Activated CD8-positive, alpha-beta T cell treated with anti-CD3 and anti-CD28 coated beads for 36 hours (primary cell): ENCODE results near the gene SACM1L. TPM values are rescaled to one million over a fixed set of nuclear protein-coding genes. Genes with fewer than 3 reads are reported as not detected.

ENCODE experiments used
- ATAC-seq: fragments of 200-7000 bp; cut with Tn5 transposase; one replicate; pipeline ENCODE4 v1.10.0; 2021; ENCODE audit warnings: mild to moderate bottlenecking, moderate library complexity
- CTCF ChIA-PET: fragments of 350-600 bp; sonication (Branson Sonifier 250); formaldehyde crosslinking; loops from one replicate; lab custom pipeline; 2021; ENCODE audit warnings: antibody characterized with exemption; lab: Charles Lee
- POLR2A ChIA-PET: fragments of 350-600 bp; sonication (Branson Sonifier 250); formaldehyde crosslinking; loops from one replicate; lab custom pipeline; 2021; ENCODE audit warnings: antibody characterized with exemption; lab: Charles Lee
- DNase-seq: peaks from one replicate; pipeline ENCODE4 v3.0.0-alpha.2; 2020
- H3K27ac Mint-ChIP-seq: one replicate; pipeline ENCODE4 v1.8.0; 2021; ENCODE audit warnings: mild to moderate bottlenecking, mixed read lengths
- H3K27me3 Mint-ChIP-seq: one replicate; pipeline ENCODE4 v1.8.0; 2021; ENCODE audit warnings: mixed read lengths
- H3K36me3 Mint-ChIP-seq: one replicate; pipeline ENCODE4 v1.8.0; 2021; ENCODE audit warnings: low read depth, mixed read lengths
- H3K4me1 Mint-ChIP-seq: one replicate; pipeline ENCODE4 v1.8.0; 2021; ENCODE audit warnings: low read depth, mixed read lengths
- H3K4me3 Mint-ChIP-seq: one replicate; pipeline ENCODE4 v1.8.0; 2021; ENCODE audit warnings: mild to moderate bottlenecking, moderate library complexity, mixed read lengths
- H3K9me3 Mint-ChIP-seq: one replicate; pipeline ENCODE4 v1.8.0; 2021; ENCODE audit warnings: mixed read lengths
- intact Hi-C: fragments of 100-400 bp; cut with micrococcal nuclease; formaldehyde crosslinking; loops from one replicate; pipeline ENCODE4 v1.10.0; 2022
- total RNA-seq, 2 experiments: library from RNA; stranded (reverse); gene quantifications; one replicate each; pipeline ENCODE4 v1.2.3, GENCODE V29; 2021
- TF ChIP-seq, protein P1 (sequence below): fragments of 200-600 bp; IDR thresholded peaks from one replicate; pipeline ENCODE4 v1.8.0; 2022; ENCODE audit warnings: antibody characterized with exemption, mild to moderate bottlenecking

SACM1L gene
- total RNA-seq, 2 experiments from 2014 or later: 52.6 to 56.0 TPM

DNA sequence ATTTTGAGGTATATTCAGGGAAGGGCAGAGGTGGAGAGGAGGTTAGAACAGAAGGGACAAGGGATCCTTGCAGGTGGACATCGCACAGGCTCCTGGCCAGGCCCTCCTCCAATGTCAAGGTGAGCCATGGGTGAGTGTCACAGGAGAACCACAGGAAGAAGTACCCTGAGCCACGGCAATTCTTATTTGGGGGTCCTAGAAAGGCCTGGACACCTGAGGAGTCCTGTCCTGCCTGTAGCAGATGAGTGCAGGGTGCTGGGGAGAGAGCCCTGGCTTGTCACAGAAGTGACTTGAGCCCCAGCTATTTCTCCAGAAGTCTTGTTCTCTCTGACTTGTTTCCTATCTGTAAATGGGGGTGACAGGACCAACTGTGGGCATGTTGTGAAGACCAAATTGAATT lies 102.8 kb downstream of the SACM1L start:
- CTCF ChIA-PET: no interaction called here
- POLR2A ChIA-PET: no interaction called here
- H3K27ac Mint-ChIP-seq: no peak overlapping the region
- TF ChIP-seq, protein P1, sequence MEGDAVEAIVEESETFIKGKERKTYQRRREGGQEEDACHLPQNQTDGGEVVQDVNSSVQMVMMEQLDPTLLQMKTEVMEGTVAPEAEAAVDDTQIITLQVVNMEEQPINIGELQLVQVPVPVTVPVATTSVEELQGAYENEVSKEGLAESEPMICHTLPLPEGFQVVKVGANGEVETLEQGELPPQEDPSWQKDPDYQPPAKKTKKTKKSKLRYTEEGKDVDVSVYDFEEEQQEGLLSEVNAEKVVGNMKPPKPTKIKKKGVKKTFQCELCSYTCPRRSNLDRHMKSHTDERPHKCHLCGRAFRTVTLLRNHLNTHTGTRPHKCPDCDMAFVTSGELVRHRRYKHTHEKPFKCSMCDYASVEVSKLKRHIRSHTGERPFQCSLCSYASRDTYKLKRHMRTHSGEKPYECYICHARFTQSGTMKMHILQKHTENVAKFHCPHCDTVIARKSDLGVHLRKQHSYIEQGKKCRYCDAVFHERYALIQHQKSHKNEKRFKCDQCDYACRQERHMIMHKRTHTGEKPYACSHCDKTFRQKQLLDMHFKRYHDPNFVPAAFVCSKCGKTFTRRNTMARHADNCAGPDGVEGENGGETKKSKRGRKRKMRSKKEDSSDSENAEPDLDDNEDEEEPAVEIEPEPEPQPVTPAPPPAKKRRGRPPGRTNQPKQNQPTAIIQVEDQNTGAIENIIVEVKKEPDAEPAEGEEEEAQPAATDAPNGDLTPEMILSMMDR: no peak
- peaks cover 9% of the 10 kb centered on the region for H3K9me3 Mint-ChIP-seq
- no peaks in the 10 kb centered on the region for H3K36me3 Mint-ChIP-seq
- H3K4me1 Mint-ChIP-seq: peaks cover 3% of the 10 kb centered on the region
- ATAC-seq (no peak), DNase-seq (no peak)
- intact Hi-C loops: no loop called here
- H3K4me3 Mint-ChIP-seq: no peak overlapping the region
- peaks cover 29% of the 10 kb centered on the region for H3K27me3 Mint-ChIP-seq

DNA sequence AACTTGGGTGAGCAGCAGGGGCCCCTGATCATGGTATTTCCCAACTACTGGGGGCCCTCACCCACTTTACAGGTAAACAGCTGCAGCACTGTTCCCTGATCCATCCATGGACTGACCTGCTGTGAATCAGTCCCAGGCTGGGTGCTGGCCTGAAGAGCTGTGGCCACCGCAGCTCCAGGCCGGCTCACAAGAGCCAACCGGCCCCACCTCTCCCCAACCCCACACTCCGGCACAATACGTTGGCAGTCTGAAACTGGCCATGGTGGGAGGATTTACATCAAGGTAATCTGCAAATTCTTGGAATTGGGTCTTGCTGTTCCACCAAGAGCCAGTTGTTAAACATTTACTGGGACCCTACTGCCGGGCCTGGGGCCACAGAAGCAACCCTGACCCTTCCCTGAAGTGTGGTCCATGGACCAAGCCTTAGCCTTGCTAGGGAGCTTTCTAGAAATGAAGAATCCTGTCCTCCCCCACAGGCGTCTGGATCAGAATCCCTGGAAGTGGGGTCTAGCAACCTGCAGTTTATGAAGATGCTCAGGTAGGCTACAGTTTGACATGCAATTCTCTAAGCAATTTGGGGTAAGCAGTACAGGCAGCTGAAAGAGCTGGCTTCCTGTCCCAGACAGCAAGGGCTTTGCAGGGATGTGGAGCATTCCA lies 103.4 kb downstream of the SACM1L start:
- H3K27me3 Mint-ChIP-seq: peaks cover 34% of the 10 kb centered on the region
- intact Hi-C loops: no loop called here
- no peaks in the 10 kb centered on the region for H3K36me3 Mint-ChIP-seq
- H3K9me3 Mint-ChIP-seq: peaks cover 9% of the 10 kb centered on the region
- no peak for ATAC-seq
- ChIA-PET CTCF (interaction anchor here (0.9 kb wide), 1 partner anchor 32 kb away, joined by 3 read pairs; no protein-coding TSS in a partner anchor), POLR2A (no interaction called here)
- H3K27ac Mint-ChIP-seq: no peak overlapping the region
- TF ChIP-seq, protein P1: no peak
- no peak overlapping the region for H3K4me3 Mint-ChIP-seq
- peaks cover 3% of the 10 kb centered on the region for H3K4me1 Mint-ChIP-seq
- no peak for DNase-seq

DNA sequence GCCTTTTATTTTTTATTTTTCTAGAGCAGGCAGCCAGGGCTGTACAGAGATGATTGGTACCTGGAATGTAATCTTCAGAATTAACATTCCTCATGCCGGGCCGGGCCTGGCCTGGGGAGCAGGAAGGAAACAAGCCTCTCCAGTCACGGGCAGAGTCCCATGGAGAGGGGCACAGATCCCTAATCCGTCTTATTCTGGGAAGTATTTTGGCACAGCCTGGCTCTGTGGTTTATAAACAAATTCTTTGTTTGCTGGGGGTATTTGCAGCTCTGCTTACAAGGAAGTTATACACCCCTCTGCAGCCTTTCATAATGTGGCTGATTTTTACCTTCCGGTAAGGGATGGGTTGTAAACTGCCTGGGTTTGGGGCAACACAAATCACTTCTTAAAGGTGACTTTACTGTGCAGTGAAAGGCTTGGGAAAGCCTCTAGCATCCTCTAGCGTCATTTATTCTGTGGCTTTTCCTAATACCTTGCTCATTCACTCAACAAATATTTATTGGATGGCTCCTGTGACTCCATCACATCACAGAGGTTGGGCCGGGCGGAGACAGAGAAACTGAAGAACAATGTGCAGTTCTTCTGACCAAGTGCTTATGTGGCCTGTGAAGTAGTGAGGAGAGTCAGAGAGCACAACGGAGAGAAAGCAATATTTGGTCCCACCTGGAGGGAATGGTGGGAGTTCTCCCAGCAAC lies 104.4 kb downstream of the SACM1L start:
- no peak for DNase-seq
- Mint-ChIP-seq H3K4me1 (peaks cover 3% of the 10 kb centered on the region), H3K4me3 (no peak overlapping the region), H3K36me3 (no peaks in the 10 kb centered on the region), H3K27ac (no peak overlapping the region), H3K27me3 (peaks cover 39% of the 10 kb centered on the region), H3K9me3 (peaks cover 9% of the 10 kb centered on the region)
- ChIA-PET CTCF (no interaction called here), POLR2A (interaction anchor here (0.6 kb wide), 1 partner anchor 972 kb away, joined by 3 read pairs; no protein-coding TSS in a partner anchor)
- TF ChIP-seq, protein P1: no peak
- no peak for ATAC-seq
- intact Hi-C loops: no loop called here

DNA sequence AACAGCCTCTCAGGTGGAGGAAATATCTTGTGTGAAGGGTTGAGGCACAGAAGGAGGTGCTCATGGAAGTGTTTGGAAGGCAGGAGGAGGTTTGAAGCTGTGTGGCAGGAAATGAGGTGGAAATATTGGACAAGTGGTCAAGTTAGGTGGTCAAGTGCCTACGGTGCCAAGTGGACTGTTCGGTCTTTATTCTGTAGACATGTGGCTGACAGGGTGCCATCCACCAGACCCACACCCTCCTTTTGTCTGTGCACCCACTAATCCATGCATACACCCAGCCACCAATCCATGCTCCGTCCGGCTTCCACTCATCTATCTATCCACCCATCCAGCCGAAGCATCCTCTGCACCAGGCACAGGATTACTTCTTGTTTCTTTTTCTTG lies 105.0 kb downstream of the SACM1L start:
- Mint-ChIP-seq H3K27ac (no peak overlapping the region), H3K4me1 (peaks cover 3% of the 10 kb centered on the region), H3K9me3 (peaks cover 5% of the 10 kb centered on the region), H3K36me3 (no peaks in the 10 kb centered on the region), H3K4me3 (no peak overlapping the region), H3K27me3 (peaks cover 45% of the 10 kb centered on the region)
- TF ChIP-seq, protein P1: no peak
- intact Hi-C loops: no loop called here
- ChIA-PET CTCF (no interaction called here), POLR2A (no interaction called here)
- no peak for DNase-seq
- no peak for ATAC-seq

DNA sequence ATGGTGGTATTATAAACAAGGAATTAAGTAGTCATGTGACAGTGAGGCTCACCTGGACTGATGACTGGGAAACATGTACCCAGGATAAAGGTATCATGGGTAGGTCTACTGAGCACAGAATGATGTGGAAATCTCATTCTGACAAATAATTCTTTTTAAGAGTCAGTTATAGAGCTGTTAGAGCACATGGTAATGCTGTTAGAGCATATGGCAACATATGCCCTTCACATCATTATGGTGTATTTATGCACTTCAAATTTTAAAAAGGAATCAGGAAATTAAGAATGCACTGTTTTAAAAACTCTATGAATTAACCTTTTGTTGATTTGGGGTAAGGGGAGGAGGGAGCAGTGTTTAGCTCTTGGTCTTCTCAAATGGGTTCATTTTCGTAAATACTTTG lies 105.5 kb downstream of the SACM1L start:
- Mint-ChIP-seq H3K9me3 (peaks cover 4% of the 10 kb centered on the region), H3K36me3 (no peaks in the 10 kb centered on the region), H3K27me3 (peaks cover 50% of the 10 kb centered on the region), H3K27ac (no peak overlapping the region), H3K4me1 (peaks cover 3% of the 10 kb centered on the region), H3K4me3 (no peak overlapping the region)
- ChIA-PET CTCF (no interaction called here), POLR2A (no interaction called here)
- intact Hi-C loops: no loop called here
- DNase-seq: no peak
- ATAC-seq: no peak
- TF ChIP-seq, protein P1: no peak
